Neural progenitor cell (in vitro differentiated cells): Measurements from ENCODE around the gene PSKH1. TPM values are rescaled to one million over a fixed set of nuclear protein-coding genes. Genes with fewer than 3 reads are reported as not detected.

ENCODE experiments used
- DNase-seq: peaks from one replicate; pipeline ENCODE4 v3.0.0-alpha.2; 2016; ENCODE audit warnings: low spot score
- H2AFZ ChIP-seq: fragments of 200-600 bp; sonication (generic); replicated peaks from 2 replicates; pipeline ENCODE4 v1.6.1; 2016; ENCODE audit warnings: antibody characterized with exemption
- H3F3A ChIP-seq: fragments of 200-600 bp; sonication (generic); 2 replicates; pipeline ENCODE4 v1.6.1; 2016; ENCODE audit warnings: antibody characterized with exemption, low read depth
- H3K27ac ChIP-seq: fragments of 200-600 bp; sonication (generic); 2 replicates; pipeline ENCODE4 v1.5.1; 2016; ENCODE audit warnings: mild to moderate bottlenecking
- H3K27me3 ChIP-seq: fragments of 200-600 bp; sonication (generic); 2 replicates; pipeline ENCODE4 v1.6.1; 2016; ENCODE audit warnings: mild to moderate bottlenecking, moderate library complexity
- H3K36me3 ChIP-seq: fragments of 200-600 bp; sonication (generic); 2 replicates; pipeline ENCODE4 v1.5.1; 2016
- H3K4me1 ChIP-seq: fragments of 200-600 bp; sonication (generic); 2 replicates; pipeline ENCODE4 v1.6.1; 2016; ENCODE audit warnings: mixed run types
- H3K4me2 ChIP-seq: fragments of 200-600 bp; sonication (generic); 2 replicates; pipeline ENCODE4 v1.6.1; 2016
- H3K4me3 ChIP-seq: fragments of 200-600 bp; sonication (generic); 2 replicates; pipeline ENCODE4 v1.5.1; 2016
- H3K79me2 ChIP-seq: fragments of 200-600 bp; sonication (generic); 2 replicates; pipeline ENCODE4 v1.6.1; 2016; ENCODE audit warnings: low read depth
- H3K9ac ChIP-seq: fragments of 200-600 bp; sonication (generic); 2 replicates; pipeline ENCODE4 v1.6.1; 2016
- H3K9me3 ChIP-seq: fragments of 200-600 bp; sonication (generic); 2 replicates; pipeline ENCODE4 v1.5.1; 2016; ENCODE audit warnings: low read depth
- H4K20me1 ChIP-seq: fragments of 200-600 bp; sonication (generic); 2 replicates; pipeline ENCODE4 v1.6.1; 2016; ENCODE audit warnings: low read depth
- H3K27ac Mint-ChIP-seq: 3 replicates; pipeline ENCODE4 v1.8.0; 2021; ENCODE audit warnings: mixed read lengths
- H3K27me3 Mint-ChIP-seq: 2 replicates; pipeline ENCODE4 v1.8.0; 2022; ENCODE audit warnings: low read depth, mild to moderate bottlenecking, inconsistent platforms, moderate library complexity, mixed read lengths; ENCODE audit not compliant: insufficient read depth
- H3K36me3 Mint-ChIP-seq: 3 replicates; pipeline ENCODE4 v1.8.0; 2021; ENCODE audit warnings: mixed read lengths
- H3K4me1 Mint-ChIP-seq: 3 replicates; pipeline ENCODE4 v1.8.0; 2021; ENCODE audit warnings: mixed read lengths
- H3K4me3 Mint-ChIP-seq: 3 replicates; pipeline ENCODE4 v1.8.0; 2021; ENCODE audit warnings: mild to moderate bottlenecking, moderate library complexity, mixed read lengths
- H3K9me3 Mint-ChIP-seq: 3 replicates; pipeline ENCODE4 v1.8.0; 2020; ENCODE audit warnings: mixed read lengths
- CTCF ChIP-seq: fragments of 200-600 bp; sonication (generic); IDR thresholded peaks from 2 replicates; pipeline ENCODE4 v1.5.1; 2017; ENCODE audit warnings: antibody characterized with exemption, mild to moderate bottlenecking
- EZH2 ChIP-seq: fragments of 200-600 bp; sonication (generic); IDR thresholded peaks from 2 replicates; pipeline ENCODE4 v1.6.1; 2017; ENCODE audit warnings: antibody characterized with exemption, mild to moderate bottlenecking, moderate library complexity
- EZH2phosphoT487 ChIP-seq: fragments of 200-600 bp; sonication (generic); IDR thresholded peaks from 2 replicates; pipeline ENCODE4 v1.6.1; 2017; ENCODE audit warnings: antibody characterized with exemption
- total RNA-seq: library from RNA; depleted of rRNA; stranded (reverse); fragments of >200 nt; gene quantifications from 2 replicates; pipeline ENCODE4 v1.2.3, GENCODE V29; 2015; ENCODE audit warnings: low replicate concordance

PSKH1 gene
- total RNA-seq, 1 donor from 2014 or later: 13.1 TPM

GRCh38 chr16:67847064-67847861 is 45.8 kb upstream of the PSKH1 start, which contains the start of gene CENPT:
Gene CENPT (minus strand): TSS chr16:67847693. CDS start chr16:67833859, 13,834 bp downstream.
- H3K4me1 Mint-ChIP-seq: peaks cover 41% of the 10 kb centered on the region
- Histone ChIP-seq H4K20me1 (peaks cover 68% of the 10 kb centered on the region), H3K36me3 (no peaks in the 10 kb centered on the region), H3K4me1 (peaks cover 32% of the 10 kb centered on the region), H3K27ac (peak within 1 kb of the TSS; percentile 79), H3K27me3 (no peaks in the 10 kb centered on the region), H3K4me3 (peak within 1 kb of the TSS; percentile 99), H3F3A (peaks cover 34% of the 10 kb centered on the region), H3K9me3 (no peaks in the 10 kb centered on the region), H3K4me2 (peak within 1 kb of the TSS; percentile 91), H3K79me2 (peaks cover 86% of the 10 kb centered on the region), H3K9ac (peak within 1 kb of the TSS; percentile 96), H2AFZ (no peak within 1 kb of the TSS)
- peak; percentile 22 for DNase-seq
- H3K36me3 Mint-ChIP-seq: peaks cover 10% of the 10 kb centered on the region
- H3K9me3 Mint-ChIP-seq: no peaks in the 10 kb centered on the region
- peak within 1 kb of the TSS; percentile 93 for H3K27ac Mint-ChIP-seq
- H3K4me3 Mint-ChIP-seq: peak within 1 kb of the TSS; percentile 97
- no peaks in the 10 kb centered on the region for H3K27me3 Mint-ChIP-seq
- TF ChIP-seq EZH2: no peak
- no peak for TF ChIP-seq EZH2phosphoT487
- TF ChIP-seq CTCF: no peak

DNA sequence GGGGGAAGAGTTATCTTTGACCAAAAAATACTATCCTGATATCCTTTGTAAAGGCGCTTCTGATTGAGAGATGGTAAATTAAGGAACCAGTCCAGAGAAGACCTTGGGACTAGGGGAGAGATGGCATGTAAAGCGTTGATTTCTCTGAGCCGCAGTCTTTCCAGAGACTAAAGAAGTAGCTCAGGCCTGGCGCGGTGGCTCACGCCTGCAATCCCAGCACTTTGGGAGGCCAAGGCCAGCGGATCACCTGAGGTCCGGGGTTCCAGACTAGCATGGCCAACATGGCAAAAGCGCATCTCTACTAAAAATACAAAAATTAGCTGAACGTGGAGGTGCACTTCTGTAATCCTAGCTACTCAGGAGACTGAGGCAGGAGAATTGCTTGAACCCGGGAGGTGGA is 44.9 kb upstream of the PSKH1 start:
- Histone ChIP-seq H3K9me3 (no peaks in the 10 kb centered on the region), H3K4me1 (peaks cover 32% of the 10 kb centered on the region), H4K20me1 (peaks cover 72% of the 10 kb centered on the region), H3K36me3 (no peaks in the 10 kb centered on the region), H2AFZ (no peak overlapping the region), H3K27me3 (no peaks in the 10 kb centered on the region), H3K4me3 (peak overlapping the region; percentile 99), H3K9ac (peak overlapping the region; percentile 96), H3K4me2 (peak overlapping the region; percentile 90), H3K27ac (no peak overlapping the region), H3K79me2 (peaks cover 94% of the 10 kb centered on the region), H3F3A (peaks cover 26% of the 10 kb centered on the region)
- Mint-ChIP-seq H3K4me1 (peaks cover 39% of the 10 kb centered on the region), H3K27me3 (no peaks in the 10 kb centered on the region), H3K36me3 (peaks cover 10% of the 10 kb centered on the region), H3K4me3 (peak overlapping the region; percentile 97), H3K27ac (peak overlapping the region; percentile 93), H3K9me3 (no peaks in the 10 kb centered on the region)
- TF ChIP-seq CTCF (no peak), EZH2phosphoT487 (no peak), EZH2 (no peak)
- no peak for DNase-seq

- DNase-seq: no peak
- Histone ChIP-seq H3K4me1 (no peaks in the 10 kb centered on the region), H3K4me3 (no peak overlapping the region), H4K20me1 (peaks cover 92% of the 10 kb centered on the region), H3K36me3 (no peaks in the 10 kb centered on the region), H3K27me3 (no peaks in the 10 kb centered on the region), H2AFZ (no peak overlapping the region), H3K4me2 (no peak overlapping the region), H3K9ac (no peak overlapping the region), H3K27ac (no peak overlapping the region), H3F3A (peaks cover 5% of the 10 kb centered on the region), H3K79me2 (peaks cover 100% of the 10 kb centered on the region), H3K9me3 (no peaks in the 10 kb centered on the region)
- Mint-ChIP-seq H3K27ac (no peak overlapping the region), H3K4me3 (no peak overlapping the region), H3K9me3 (no peaks in the 10 kb centered on the region), H3K27me3 (no peaks in the 10 kb centered on the region), H3K4me1 (peaks cover 17% of the 10 kb centered on the region), H3K36me3 (peaks cover 18% of the 10 kb centered on the region)
- TF ChIP-seq EZH2 (no peak), CTCF (no peak), EZH2phosphoT487 (no peak)
Measured at GRCh38 chr16:67853670-67854069, 39.4 kb upstream of the PSKH1 start.
